ENCODE measurements around the gene PRLR. TPM values are rescaled to one million over a fixed set of nuclear protein-coding genes. Genes with fewer than 3 reads are reported as not detected.
"Not testable (repeated sequence)": the region's sequence is repeated elsewhere in the genome, so short reads cannot be mapped to it uniquely, and the experiment has no call there.

Gene PRLR
- polyA plus RNA-seq, 1 donor from 2014 or later = not detected

DNA sequence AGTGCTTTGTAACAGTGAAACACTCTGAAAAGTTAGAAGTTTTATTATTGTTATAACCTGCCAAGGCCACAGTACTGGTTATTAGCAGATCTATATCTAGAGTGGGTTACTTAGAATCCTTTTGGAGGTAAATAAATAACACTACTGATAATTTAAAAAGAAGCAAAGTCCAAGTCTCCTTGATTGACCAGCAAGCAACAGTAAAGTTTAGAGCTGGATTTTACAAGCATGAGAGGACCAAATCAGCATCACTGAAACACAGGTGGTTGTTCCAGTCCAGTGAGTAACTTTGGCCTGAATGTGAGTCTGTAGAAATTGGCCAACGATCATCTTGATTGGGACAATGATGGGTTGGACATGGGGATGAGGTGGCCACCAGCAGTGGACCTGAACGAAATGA is 105.4 kb downstream of the PRLR start:
- Mint-ChIP-seq H3K27me3 (no peaks in the 10 kb centered on the region), H3K4me3 (no peak overlapping the region), H3K9me3 (no peaks in the 10 kb centered on the region), H3K36me3 (no peaks in the 10 kb centered on the region), H3K27ac (no peak overlapping the region), H3K4me1 (peaks cover 0 to 1% (median 0%) of the 10 kb centered on the region in 3 donors)

DNA sequence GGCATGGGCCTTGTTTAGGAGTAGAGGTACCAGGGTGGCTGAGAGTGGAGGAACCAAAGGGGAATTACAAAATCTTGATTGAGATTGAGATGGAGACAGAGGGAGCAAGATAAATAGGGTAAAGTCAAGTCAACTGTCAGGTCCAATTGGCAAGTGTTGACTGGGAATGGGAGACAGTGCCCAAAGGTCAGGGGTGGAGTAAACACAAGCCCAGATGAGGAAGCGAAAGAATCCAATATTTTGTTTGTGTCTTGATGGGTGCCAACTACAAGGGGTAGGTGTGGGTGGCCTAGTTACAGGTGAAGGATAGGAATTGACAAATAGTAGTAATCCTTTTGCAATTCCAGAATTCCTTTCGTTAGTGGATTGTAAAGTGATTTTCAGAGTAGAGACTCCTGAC is 107.5 kb downstream of the PRLR start:
- H3K9me3 Mint-ChIP-seq = no peaks in the 10 kb centered on the region
- peak overlapping the region in 1 of 3 donors; percentile 67 for H3K27ac Mint-ChIP-seq
- no peaks in the 10 kb centered on the region for H3K36me3 Mint-ChIP-seq
- no peaks in the 10 kb centered on the region for H3K27me3 Mint-ChIP-seq
- peaks cover 0 to 1% (median 0%) of the 10 kb centered on the region in 3 donors for H3K4me1 Mint-ChIP-seq
- H3K4me3 Mint-ChIP-seq = no peak overlapping the region

DNA sequence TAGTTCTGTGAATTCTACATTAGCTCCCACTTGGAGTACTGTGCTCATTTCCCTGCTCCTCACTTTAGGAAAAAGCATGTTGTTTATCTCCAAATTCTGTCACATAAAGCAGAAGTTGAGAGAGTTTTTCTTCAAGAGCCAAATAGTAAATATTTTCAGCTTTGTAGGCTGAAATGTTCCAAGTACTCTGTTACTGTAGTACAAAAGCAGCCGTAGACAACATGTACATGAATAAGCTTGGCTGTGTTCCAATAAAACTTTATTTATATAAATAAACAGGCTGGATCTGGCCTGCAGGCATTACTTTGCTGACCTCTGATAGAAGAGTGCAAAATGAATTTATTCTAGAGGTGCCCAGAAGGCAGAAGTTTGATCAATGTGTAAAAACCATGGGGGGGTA is 109.6 kb downstream of the PRLR start:
- Mint-ChIP-seq H3K4me3 (no peak overlapping the region), H3K27me3 (no peaks in the 10 kb centered on the region), H3K9me3 (no peaks in the 10 kb centered on the region), H3K36me3 (no peaks in the 10 kb centered on the region), H3K4me1 (peaks cover 0 to 1% (median 0%) of the 10 kb centered on the region in 3 donors), H3K27ac (no peak overlapping the region)

GRCh38 chr5:35117967-35118366 is 112.3 kb downstream of the PRLR start:
- H3K9me3 Mint-ChIP-seq = peaks cover 0 to 5% (median 0%) of the 10 kb centered on the region in 3 donors
- no peak overlapping the region for H3K4me3 Mint-ChIP-seq
- no peak overlapping the region for H3K27ac Mint-ChIP-seq
- H3K27me3 Mint-ChIP-seq = peaks cover 1% of the 10 kb centered on the region
- H3K36me3 Mint-ChIP-seq = no peaks in the 10 kb centered on the region
- peaks cover 0 to 1% (median 0%) of the 10 kb centered on the region in 3 donors for H3K4me1 Mint-ChIP-seq

- no peak overlapping the region for H3K27ac Mint-ChIP-seq
- peaks cover 1% of the 10 kb centered on the region for H3K27me3 Mint-ChIP-seq
- H3K36me3 Mint-ChIP-seq = no peaks in the 10 kb centered on the region
- no peaks in the 10 kb centered on the region for H3K4me1 Mint-ChIP-seq
- H3K9me3 Mint-ChIP-seq = peaks cover 0 to 5% (median 0%) of the 10 kb centered on the region in 3 donors
- H3K4me3 Mint-ChIP-seq = no peak overlapping the region
Measured at GRCh38 chr5:35115920-35116319, 114.4 kb downstream of the PRLR start.

- peak overlapping the region in 1 of 4 donors; percentile 43 for H3K4me3 Mint-ChIP-seq
- H3K36me3 Mint-ChIP-seq = no peaks in the 10 kb centered on the region
- H3K9me3 Mint-ChIP-seq = peaks cover 0 to 6% (median 0%) of the 10 kb centered on the region in 3 donors
- H3K27ac Mint-ChIP-seq = no peak overlapping the region
- H3K4me1 Mint-ChIP-seq = no peaks in the 10 kb centered on the region
- peaks cover 3% of the 10 kb centered on the region for H3K27me3 Mint-ChIP-seq
Measured at GRCh38 chr5:35114698-35115097, 115.6 kb downstream of the PRLR start.

- peaks cover 0 to 13% (median 0%) of the 10 kb centered on the region in 3 donors for H3K9me3 Mint-ChIP-seq
- H3K36me3 Mint-ChIP-seq = no peaks in the 10 kb centered on the region
- H3K27me3 Mint-ChIP-seq = peaks cover 3% of the 10 kb centered on the region
- no peak overlapping the region for H3K4me3 Mint-ChIP-seq
- no peak overlapping the region for H3K27ac Mint-ChIP-seq
- no peaks in the 10 kb centered on the region for H3K4me1 Mint-ChIP-seq
Measured at GRCh38 chr5:35112300-35112699, 118.0 kb downstream of the PRLR start.

DNA sequence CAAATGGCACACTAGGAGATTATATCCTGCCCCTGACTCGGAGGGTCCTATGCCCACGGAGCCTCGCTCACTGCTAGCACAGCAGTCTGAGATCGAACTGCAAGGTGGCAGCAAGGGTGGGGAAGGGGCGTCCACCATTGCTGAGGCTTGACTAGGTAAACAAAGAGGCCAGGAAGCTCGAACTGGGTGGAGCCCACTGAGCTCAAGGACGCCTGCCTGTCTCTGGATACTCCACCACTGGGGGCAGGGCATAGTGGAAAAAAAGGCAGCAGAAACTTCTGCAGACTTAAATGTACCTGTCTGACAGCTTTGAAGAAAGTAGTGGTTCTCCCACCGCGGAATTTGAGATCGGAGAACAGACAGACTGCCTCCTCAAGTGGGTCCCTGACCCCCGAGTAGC is 125.7 kb downstream of the PRLR start:
- H3K4me1 Mint-ChIP-seq, H3K9me3 Mint-ChIP-seq, H3K36me3 Mint-ChIP-seq, H3K27ac Mint-ChIP-seq, H3K4me3 Mint-ChIP-seq: not testable (repeated sequence)
- H3K27me3 Mint-ChIP-seq = peaks cover 17% of the 10 kb centered on the region

- peaks cover 0 to 1% (median 0%) of the 10 kb centered on the region in 3 donors for H3K4me1 Mint-ChIP-seq
- no peaks in the 10 kb centered on the region for H3K36me3 Mint-ChIP-seq
- peaks cover 0 to 9% (median 0%) of the 10 kb centered on the region in 3 donors for H3K9me3 Mint-ChIP-seq
- H3K27ac Mint-ChIP-seq = no peak overlapping the region
- H3K27me3 Mint-ChIP-seq = peaks cover 17% of the 10 kb centered on the region
- H3K4me3 Mint-ChIP-seq = no peak overlapping the region
Measured at GRCh38 chr5:35103637-35104299, 126.5 kb downstream of the PRLR start.

- not testable (repeated sequence) for H3K36me3 Mint-ChIP-seq
Measured at GRCh38 chr5:35101720-35102119, 128.6 kb downstream of the PRLR start.

DNA sequence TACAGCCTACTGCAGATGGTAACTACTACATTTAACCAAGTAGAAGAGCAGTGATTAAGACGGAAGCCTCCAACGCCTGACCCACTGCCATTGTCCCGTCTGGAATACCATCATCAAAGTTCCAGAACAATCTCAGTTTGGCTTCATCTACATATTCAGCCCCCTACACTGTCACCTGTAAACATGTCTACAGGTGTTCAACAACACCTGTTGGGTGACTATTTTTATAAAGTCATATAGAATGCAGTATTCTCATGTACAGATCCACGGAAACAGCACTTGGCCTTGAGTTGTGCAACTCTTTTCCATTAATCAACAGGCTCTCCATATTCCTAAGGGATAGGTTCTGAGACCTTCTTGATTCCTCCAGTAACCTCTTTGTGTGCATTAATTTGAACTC is 129.3 kb downstream of the PRLR start:
- Mint-ChIP-seq H3K36me3 (no peaks in the 10 kb centered on the region), H3K27me3 (peaks cover 20% of the 10 kb centered on the region), H3K9me3 (peaks cover 0 to 3% (median 0%) of the 10 kb centered on the region in 3 donors), H3K27ac (no peak overlapping the region), H3K4me1 (peaks cover 0 to 1% (median 0%) of the 10 kb centered on the region in 3 donors), H3K4me3 (no peak overlapping the region)

More at GRCh38 chr5:35101720-35102119, 128.6 kb downstream of the PRLR start:
- not testable (repeated sequence) for H3K4me1 Mint-ChIP-seq, H3K4me3 Mint-ChIP-seq, H3K9me3 Mint-ChIP-seq, H3K27ac Mint-ChIP-seq
- H3K27me3 Mint-ChIP-seq = peaks cover 17% of the 10 kb centered on the region

- no peaks in the 10 kb centered on the region for H3K9me3 Mint-ChIP-seq
- H3K27me3 Mint-ChIP-seq = peaks cover 10% of the 10 kb centered on the region
- H3K4me1 Mint-ChIP-seq = no peaks in the 10 kb centered on the region
- no peak overlapping the region for H3K27ac Mint-ChIP-seq
- no peaks in the 10 kb centered on the region for H3K36me3 Mint-ChIP-seq
- no peak overlapping the region for H3K4me3 Mint-ChIP-seq
Measured at GRCh38 chr5:35098214-35098613, 132.1 kb downstream of the PRLR start.

- Mint-ChIP-seq H3K27ac (no peak overlapping the region), H3K36me3 (no peaks in the 10 kb centered on the region), H3K4me1 (no peaks in the 10 kb centered on the region), H3K9me3 (no peaks in the 10 kb centered on the region), H3K27me3 (peaks cover 7% of the 10 kb centered on the region), H3K4me3 (no peak overlapping the region)
Measured at GRCh38 chr5:35096932-35097331, 133.4 kb downstream of the PRLR start.

DNA sequence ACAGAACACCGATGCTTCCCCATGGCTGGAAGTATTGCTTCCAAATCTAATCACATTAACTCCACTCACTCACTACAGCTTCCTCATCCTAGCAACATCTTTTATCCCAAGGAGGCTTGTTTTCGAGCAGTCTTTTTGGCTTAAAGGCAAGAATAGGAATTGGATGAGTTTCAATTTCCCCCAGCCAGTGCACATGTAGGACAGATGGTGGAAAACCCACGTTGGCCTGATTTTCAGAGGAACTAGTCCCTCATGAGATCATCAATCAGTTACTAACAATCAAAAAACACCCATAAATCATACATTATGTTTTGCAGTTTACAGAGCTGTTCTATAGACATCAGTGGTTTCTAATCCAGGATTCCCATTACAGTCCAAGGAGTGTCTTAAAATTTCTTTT is 134.1 kb downstream of the PRLR start:
- H3K27me3 Mint-ChIP-seq = peaks cover 5% of the 10 kb centered on the region
- H3K27ac Mint-ChIP-seq = no peak overlapping the region
- H3K4me3 Mint-ChIP-seq = no peak overlapping the region
- no peaks in the 10 kb centered on the region for H3K4me1 Mint-ChIP-seq
- H3K9me3 Mint-ChIP-seq = no peaks in the 10 kb centered on the region
- H3K36me3 Mint-ChIP-seq = no peaks in the 10 kb centered on the region

GRCh38 chr5:35095366-35095765 is 134.9 kb downstream of the PRLR start:
- H3K27ac Mint-ChIP-seq = no peak overlapping the region

GRCh38 chr5:35094948-35095347 is 135.3 kb downstream of the PRLR start:
- Mint-ChIP-seq H3K27me3 (peaks cover 5% of the 10 kb centered on the region), H3K9me3 (no peaks in the 10 kb centered on the region), H3K36me3 (no peaks in the 10 kb centered on the region), H3K4me3 (no peak overlapping the region), H3K27ac (no peak overlapping the region), H3K4me1 (no peaks in the 10 kb centered on the region)

More at GRCh38 chr5:35095366-35095765, 134.9 kb downstream of the PRLR start:
- Mint-ChIP-seq H3K4me3 (no peak overlapping the region), H3K4me1 (no peaks in the 10 kb centered on the region), H3K36me3 (no peaks in the 10 kb centered on the region), H3K27me3 (peaks cover 5% of the 10 kb centered on the region), H3K9me3 (no peaks in the 10 kb centered on the region)

Measured in IgD-negative memory B cell (primary cell).